ENCODE data around the gene IMPA2.
"Not testable (repeated sequence)": the region's sequence is repeated elsewhere in the genome, so short reads cannot be mapped to it uniquely, and the experiment has no call there.

Gene IMPA2

GRCh38 chr18:12027046-12027445 lies 45.7 kb downstream of the IMPA2 start:
- in situ Hi-C loops (cut with HindIII; ENCODE audit: low sequenced_read_pairs): no loop called here

- in situ Hi-C loops (cut with HindIII; ENCODE audit: low sequenced_read_pairs): no loop called here
Measured at GRCh38 chr18:12027480-12027879, 46.2 kb downstream of the IMPA2 start.

GRCh38 chr18:12028040-12028628 lies 46.8 kb downstream of the IMPA2 start:
- in situ Hi-C loops (cut with HindIII; ENCODE audit: low sequenced_read_pairs): no loop called here

GRCh38 chr18:12028674-12029073 lies 47.4 kb downstream of the IMPA2 start:
- in situ Hi-C loops (cut with HindIII; ENCODE audit: low sequenced_read_pairs): no loop called here

GRCh38 chr18:12029786-12030584 lies 48.7 kb downstream of the IMPA2 start:
- in situ Hi-C loops (cut with HindIII; ENCODE audit: low sequenced_read_pairs): no loop called here

DNA sequence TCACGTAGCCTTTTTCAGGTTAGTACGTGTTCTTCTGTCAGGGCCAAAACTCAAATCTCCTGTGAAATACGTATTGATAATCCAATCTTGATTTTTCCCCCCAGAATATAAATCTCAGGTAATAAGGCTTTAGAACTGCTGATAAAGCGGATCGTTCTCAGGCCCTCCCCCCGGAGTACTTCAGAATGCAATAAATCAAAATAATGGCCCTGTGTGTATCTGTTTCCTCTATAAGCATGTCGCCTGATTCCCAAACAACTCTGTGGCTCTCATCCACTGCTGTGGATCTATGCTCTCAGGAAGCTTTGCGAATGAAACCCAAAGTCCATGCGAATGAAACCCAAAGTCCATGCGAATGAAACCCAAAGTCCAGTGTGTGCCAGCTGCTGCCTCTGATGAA lies 49.4 kb downstream of the IMPA2 start:
- in situ Hi-C loops (cut with HindIII; ENCODE audit: low sequenced_read_pairs): no loop called here

GRCh38 chr18:12031181-12031580 lies 49.9 kb downstream of the IMPA2 start:
- in situ Hi-C loops (cut with HindIII; ENCODE audit: low sequenced_read_pairs): no loop called here

- in situ Hi-C loops (cut with HindIII; ENCODE audit: low sequenced_read_pairs): no loop called here
Measured at GRCh38 chr18:12031846-12032245, 50.5 kb downstream of the IMPA2 start.

DNA sequence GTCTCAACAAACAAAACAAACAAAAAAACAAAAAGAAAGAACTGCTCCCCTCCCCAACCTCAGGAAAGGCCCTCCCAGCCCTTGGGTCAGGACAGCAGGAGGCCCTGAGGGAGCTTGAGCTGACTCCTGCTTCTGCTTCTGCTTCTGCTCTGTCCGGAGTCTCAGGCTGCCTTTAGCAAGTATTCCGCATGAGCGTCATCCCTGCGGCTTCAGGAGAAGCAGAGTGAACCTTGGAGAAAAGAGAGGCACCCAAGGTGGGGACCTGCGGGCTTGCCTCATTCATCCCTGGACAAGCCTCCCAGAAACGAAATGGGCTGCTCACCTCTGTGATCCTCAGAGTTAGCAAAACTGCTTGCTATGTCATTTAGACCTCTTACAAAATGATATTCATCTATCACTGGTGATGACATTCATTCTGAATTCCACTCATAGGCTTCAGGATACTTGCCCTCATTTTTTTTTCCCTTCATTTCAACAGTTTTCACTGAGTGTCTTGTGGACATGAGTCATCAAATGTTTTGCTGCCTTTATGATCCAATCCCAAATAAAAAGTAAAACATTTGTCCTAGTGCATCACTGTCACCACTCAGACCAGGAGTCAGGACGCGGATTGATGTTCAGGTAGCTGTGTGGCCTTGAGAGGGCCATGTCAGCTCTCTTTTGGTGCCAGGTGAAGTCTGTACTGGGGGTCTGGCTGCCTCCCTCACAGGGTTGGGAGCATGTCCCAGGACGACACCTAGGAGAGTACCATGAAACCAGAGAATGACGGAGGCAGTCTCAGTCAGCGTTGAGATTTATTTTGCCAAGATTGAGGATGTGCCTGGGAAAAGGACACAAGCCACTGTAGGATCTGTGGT lies 51.7 kb downstream of the IMPA2 start:
- in situ Hi-C loops (cut with HindIII; ENCODE audit: low sequenced_read_pairs): no loop called here

- in situ Hi-C loops (cut with HindIII; ENCODE audit: low sequenced_read_pairs): no loop called here
Measured at GRCh38 chr18:12033643-12034025, 52.3 kb downstream of the IMPA2 start.

- in situ Hi-C loops (cut with HindIII; ENCODE audit: low sequenced_read_pairs): no loop called here
Measured at GRCh38 chr18:12034241-12035100, 53.2 kb downstream of the IMPA2 start.

DNA sequence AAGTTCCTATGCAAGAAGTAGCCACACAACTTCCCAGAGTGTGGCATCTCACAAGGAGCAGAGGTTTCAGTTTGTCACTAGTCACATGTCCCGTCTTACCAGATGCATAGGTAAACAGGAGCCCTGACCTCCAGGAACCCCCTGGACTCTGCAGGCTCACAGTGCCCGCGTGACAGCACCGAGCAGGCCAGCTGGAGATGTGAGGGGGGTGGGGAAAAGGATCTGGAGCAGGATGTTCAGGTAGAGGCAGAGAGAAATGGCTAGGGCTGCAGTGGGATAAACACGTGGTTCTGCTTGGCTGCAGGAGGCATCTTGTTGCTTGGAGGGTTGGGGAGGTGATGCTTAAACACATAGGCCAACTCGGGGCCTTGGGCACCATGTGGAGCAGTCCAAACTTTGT lies 54.2 kb downstream of the IMPA2 start:
- in situ Hi-C loops (cut with HindIII; ENCODE audit: low sequenced_read_pairs): no loop called here

DNA sequence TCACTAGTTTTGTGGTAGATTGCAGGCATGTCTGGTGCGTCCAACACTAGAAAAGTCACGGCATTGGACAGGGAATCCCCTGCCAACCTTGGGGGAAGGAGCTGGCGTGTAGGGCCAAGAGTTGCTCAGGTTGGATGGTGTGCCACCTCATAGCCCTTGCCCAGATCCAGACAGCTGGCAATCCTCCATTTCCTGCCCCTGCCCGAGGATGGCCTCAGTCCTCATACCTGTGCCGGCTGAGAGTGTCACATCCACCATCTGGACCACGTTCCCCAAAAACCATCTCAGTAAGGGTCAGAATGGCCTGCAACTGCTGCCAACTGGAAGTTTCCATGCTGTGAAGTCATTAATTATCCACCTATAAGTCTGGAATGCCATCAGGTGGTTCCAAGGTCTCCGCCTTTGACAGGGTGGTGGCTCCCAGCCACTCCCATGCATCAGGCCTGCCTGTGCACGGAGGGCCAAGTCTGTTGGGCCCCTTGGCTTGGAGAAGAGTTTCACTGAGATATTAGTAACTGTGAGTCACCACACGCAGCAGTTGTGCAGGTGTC lies 55.0 kb downstream of the IMPA2 start:
- in situ Hi-C loops (cut with HindIII; ENCODE audit: low sequenced_read_pairs): no loop called here

GRCh38 chr18:12038082-12038638 lies 56.9 kb downstream of the IMPA2 start:
- in situ Hi-C loops (cut with HindIII; ENCODE audit: low sequenced_read_pairs): no loop called here

DNA sequence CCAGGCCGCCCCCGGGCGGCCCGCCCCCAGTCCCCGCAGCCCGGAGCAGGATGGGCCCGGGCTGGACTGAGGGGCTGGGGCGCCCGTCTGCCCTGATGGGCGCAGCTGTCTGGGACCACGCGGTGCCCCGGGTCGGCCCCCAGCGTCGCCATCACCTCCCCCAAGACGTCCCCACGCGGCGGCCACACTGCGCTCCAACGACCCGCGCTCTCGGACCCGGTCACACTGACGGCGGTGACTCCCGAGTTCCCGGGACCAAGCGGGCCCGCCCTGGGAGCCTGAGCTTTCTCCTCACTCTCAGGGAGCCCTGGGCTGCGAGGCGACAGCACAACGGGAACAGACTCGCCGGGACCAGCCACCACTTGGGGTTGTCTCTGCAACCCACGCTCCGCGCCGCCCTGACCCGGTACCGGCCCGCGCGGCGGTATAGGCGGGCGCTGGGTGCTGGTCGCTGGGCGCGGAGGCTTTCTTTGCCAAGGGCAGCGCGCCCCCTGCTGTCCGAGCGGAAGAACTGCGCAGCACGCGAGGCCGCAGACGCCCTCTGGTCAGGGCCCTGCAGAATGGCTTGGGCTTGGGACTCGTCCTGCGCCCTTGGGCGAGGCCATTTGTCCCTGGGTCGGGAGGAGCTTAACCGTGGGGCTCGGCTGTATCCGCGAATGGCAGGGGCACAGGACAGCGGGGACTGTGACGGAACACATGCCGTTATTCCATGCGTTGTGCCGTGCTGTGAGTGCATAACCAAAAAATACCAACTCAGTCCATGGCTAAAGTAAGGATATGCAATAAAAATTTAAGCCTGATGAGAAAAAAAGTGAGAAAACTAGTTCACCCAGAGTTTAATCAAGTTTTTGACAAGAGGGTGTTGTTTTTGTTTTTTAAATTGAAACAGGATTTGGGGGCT lies 57.6 kb downstream of the IMPA2 start:
- in situ Hi-C loops (cut with HindIII; ENCODE audit: low sequenced_read_pairs): no loop called here

DNA sequence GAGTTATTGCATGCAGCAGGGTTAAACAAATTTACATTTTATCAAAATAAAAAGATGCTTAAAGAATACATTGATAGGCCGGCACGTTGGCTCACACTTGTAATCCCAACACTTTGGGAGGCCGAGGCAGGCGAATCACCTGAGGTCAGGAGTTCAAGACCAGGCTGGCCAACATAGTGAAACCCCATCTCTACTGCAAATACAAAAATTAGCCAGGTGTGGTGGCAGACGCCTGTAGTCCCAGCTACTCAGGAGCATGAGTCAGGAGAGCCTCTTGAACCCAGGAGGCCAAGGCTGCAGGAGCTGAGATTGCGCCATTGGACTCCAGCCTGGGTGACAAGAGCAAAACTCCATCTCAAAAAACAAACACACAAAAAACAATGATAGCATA lies 58.2 kb downstream of the IMPA2 start:
- in situ Hi-C loops (cut with HindIII; ENCODE audit: low sequenced_read_pairs): not testable (repeated sequence)

DNA sequence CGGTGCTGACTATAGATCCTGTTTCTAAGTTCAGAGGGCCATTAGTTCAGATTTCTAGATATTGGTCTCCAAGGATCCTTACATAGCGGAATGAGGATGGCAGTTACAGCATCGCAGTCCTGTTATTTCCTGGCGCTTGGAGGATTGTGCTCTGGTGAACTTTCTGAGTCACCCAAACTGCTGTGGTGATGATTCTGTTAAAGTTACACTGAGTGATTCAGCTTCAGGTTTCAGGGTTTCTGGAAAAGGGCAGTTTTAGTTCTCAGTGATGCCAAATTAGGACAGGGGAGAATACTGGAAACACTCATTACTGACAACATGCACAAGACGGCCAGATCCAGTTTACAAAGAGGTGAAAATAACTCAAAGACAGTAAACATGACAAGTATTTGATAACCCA lies 60.3 kb downstream of the IMPA2 start:
- in situ Hi-C loops (cut with HindIII; ENCODE audit: low sequenced_read_pairs): no loop called here

DNA sequence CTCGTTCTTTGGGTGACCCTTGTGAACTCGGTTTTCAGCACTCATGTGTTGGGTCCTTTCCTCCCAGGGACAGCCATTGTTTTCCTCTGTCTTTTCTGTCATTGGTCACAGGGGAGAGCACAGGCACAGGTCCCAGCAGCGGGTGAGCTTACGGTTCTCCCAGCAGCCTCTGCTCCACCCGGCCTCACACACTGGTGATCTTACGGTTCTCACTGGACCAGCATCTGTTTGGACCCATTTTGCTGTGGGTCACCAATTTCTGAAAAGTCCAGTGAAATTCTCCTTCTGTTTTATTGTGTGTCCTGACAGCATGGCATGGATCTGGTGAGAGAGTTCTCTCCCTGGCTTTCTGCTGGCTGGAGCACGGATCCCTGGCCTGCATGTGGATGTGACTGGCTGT lies 62.5 kb downstream of the IMPA2 start:
- in situ Hi-C loops (cut with HindIII; ENCODE audit: low sequenced_read_pairs): no loop called here

DNA sequence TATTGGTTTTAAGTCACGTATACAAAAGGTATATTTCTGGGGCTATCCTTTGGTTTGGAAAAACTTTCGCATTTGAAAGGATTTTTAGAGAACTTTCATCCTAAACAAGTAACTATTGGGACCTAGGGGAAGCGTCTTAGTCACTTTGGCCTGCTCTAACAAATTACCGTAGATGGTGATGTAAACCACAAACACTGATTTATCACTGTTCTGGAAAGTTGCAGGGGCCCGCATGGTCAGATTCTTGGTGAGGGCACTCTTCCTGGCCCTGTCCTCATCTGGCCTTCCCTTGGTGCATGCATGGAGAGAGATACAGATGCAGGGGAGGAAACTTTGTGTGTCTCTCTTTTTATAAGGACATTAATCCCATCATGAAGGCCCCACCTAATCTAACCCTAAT lies 63.3 kb downstream of the IMPA2 start:
- in situ Hi-C loops (cut with HindIII; ENCODE audit: low sequenced_read_pairs): no loop called here

Measured in DLD1 (cell line).